Loucy (cell line): ENCODE results near the gene CHN2.

ENCODE experiments used
- H2AFZ ChIP-seq: fragments of 200-600 bp; sonication (generic); 2 replicates; pipeline ENCODE4 v1.6.0; 2016; ENCODE audit warnings: antibody characterized with exemption, mild to moderate bottlenecking, low read length, moderate library complexity
- H3F3A ChIP-seq: fragments of 200-600 bp; 2 replicates; pipeline ENCODE4 v1.6.0; 2016; ENCODE audit warnings: antibody characterized with exemption, low read depth, mild to moderate bottlenecking
- H3K27me3 ChIP-seq: fragments of 200-600 bp; sonication (generic); 2 replicates; pipeline ENCODE4 v1.6.1; 2014; ENCODE audit warnings: low read length, mild to moderate bottlenecking; ENCODE audit not compliant: insufficient read depth, poor library complexity, severe bottlenecking
- H3K36me3 ChIP-seq: fragments of 200-600 bp; sonication (generic); 2 replicates; pipeline ENCODE4 v1.6.1; 2016; ENCODE audit warnings: low read length; ENCODE audit not compliant: insufficient read depth
- H3K4me1 ChIP-seq: fragments of 200-600 bp; sonication (generic); 2 replicates; pipeline ENCODE4 v1.5.1; 2014; ENCODE audit warnings: low read length, mild to moderate bottlenecking; ENCODE audit not compliant: insufficient read depth, poor library complexity, severe bottlenecking
- H3K4me2 ChIP-seq: fragments of 200-600 bp; sonication (generic); 2 replicates; pipeline ENCODE4 v1.6.0; 2014; ENCODE audit warnings: antibody characterized with exemption, low read length, low read depth, mild to moderate bottlenecking; ENCODE audit not compliant: poor library complexity, severe bottlenecking
- H3K4me3 ChIP-seq: fragments of 200-600 bp; sonication (generic); 2 replicates; pipeline ENCODE4 v1.5.1; 2014; ENCODE audit warnings: low read length, mild to moderate bottlenecking, mixed read lengths; ENCODE audit not compliant: poor library complexity, severe bottlenecking
- H3K79me2 ChIP-seq: fragments of 200-600 bp; sonication (generic); 2 replicates; pipeline ENCODE4 v1.6.1; 2014; ENCODE audit warnings: low read length; ENCODE audit not compliant: insufficient read depth
- H3K9ac ChIP-seq: fragments of 200-600 bp; sonication (generic); 2 replicates; pipeline ENCODE4 v1.6.0; 2014; ENCODE audit warnings: mild to moderate bottlenecking, low read depth, low read length, moderate library complexity; ENCODE audit not compliant: poor library complexity, severe bottlenecking
- H3K9me2 ChIP-seq: fragments of 200-600 bp; sonication (generic); replicated peaks from 2 replicates; pipeline ENCODE4 v1.6.1; 2016; ENCODE audit warnings: low read depth, low read length, mixed read lengths
- H3K9me3 ChIP-seq: fragments of 200-600 bp; sonication (generic); 2 replicates; pipeline ENCODE4 v1.6.1; 2014; ENCODE audit warnings: mild to moderate bottlenecking, antibody characterized with exemption, low read length, low read depth; ENCODE audit not compliant: insufficient read depth
- H4K20me1 ChIP-seq: fragments of 200-600 bp; sonication (generic); 2 replicates; pipeline ENCODE4 v1.6.0; 2014; ENCODE audit warnings: antibody characterized with exemption, low read length, mild to moderate bottlenecking; ENCODE audit not compliant: insufficient read depth, poor library complexity, severe bottlenecking
- EZH2phosphoT487 ChIP-seq: fragments of 200-600 bp; IDR thresholded peaks from 2 replicates; pipeline ENCODE4 v1.6.1; 2018; ENCODE audit warnings: antibody characterized with exemption, mild to moderate bottlenecking, moderate library complexity, borderline replicate concordance
- TF ChIP-seq, protein P1 (sequence below): fragments of 200-600 bp; sonication (generic); conservative IDR thresholded peaks from 2 replicates; pipeline ENCODE4 v1.5.1; 2014; ENCODE audit warnings: mild to moderate bottlenecking, antibody characterized with exemption, low read length

Gene CHN2

DNA sequence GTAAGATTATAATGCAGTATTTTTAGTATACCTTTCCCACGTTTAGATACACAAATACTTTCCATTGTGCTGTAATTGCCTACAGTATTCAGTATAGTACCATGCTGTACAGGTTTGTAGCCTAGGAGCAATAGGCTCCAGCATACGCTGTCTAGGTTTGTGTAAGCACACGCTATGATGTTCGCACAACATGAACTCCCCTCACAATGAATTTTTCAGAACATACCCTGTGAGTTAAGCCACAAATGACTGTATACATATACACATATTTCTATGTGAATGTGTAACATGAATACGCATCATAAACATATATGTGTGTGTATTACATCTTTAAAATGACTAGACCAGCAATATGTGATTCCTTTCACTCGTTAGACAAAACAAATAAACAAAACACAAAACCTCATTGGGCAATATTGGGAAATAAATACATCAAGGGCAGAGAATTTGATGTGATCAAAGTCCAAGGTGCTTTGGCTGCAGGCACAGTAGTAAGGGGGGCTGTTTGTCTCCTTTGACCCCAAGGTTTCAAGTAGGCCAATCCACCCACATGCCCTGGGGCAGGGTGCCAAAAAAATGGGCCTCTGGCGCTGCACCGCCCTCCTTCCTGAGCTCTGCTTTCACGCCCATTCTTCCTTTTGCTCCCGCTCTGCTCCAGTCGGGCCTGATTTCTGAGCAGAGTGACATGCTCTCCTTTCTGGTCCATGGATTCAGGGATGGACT, 33.9 kb downstream of the CHN2 start:
- no peak overlapping the region for H3K9ac ChIP-seq
- no peaks in the 10 kb centered on the region for H3K9me2 ChIP-seq
- no peaks in the 10 kb centered on the region for H3K9me3 ChIP-seq
- peaks cover 14% of the 10 kb centered on the region for H3K4me1 ChIP-seq
- no peak overlapping the region for H3K4me2 ChIP-seq
- H3F3A ChIP-seq: no peaks in the 10 kb centered on the region
- no peaks in the 10 kb centered on the region for H3K36me3 ChIP-seq
- no peaks in the 10 kb centered on the region for H3K79me2 ChIP-seq
- no peaks in the 10 kb centered on the region for H3K27me3 ChIP-seq
- no peak for TF ChIP-seq EZH2phosphoT487
- TF ChIP-seq, protein P1, sequence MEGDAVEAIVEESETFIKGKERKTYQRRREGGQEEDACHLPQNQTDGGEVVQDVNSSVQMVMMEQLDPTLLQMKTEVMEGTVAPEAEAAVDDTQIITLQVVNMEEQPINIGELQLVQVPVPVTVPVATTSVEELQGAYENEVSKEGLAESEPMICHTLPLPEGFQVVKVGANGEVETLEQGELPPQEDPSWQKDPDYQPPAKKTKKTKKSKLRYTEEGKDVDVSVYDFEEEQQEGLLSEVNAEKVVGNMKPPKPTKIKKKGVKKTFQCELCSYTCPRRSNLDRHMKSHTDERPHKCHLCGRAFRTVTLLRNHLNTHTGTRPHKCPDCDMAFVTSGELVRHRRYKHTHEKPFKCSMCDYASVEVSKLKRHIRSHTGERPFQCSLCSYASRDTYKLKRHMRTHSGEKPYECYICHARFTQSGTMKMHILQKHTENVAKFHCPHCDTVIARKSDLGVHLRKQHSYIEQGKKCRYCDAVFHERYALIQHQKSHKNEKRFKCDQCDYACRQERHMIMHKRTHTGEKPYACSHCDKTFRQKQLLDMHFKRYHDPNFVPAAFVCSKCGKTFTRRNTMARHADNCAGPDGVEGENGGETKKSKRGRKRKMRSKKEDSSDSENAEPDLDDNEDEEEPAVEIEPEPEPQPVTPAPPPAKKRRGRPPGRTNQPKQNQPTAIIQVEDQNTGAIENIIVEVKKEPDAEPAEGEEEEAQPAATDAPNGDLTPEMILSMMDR: no peak
- H4K20me1 ChIP-seq: no peaks in the 10 kb centered on the region
- H2AFZ ChIP-seq: no peak overlapping the region
- no peak overlapping the region for H3K4me3 ChIP-seq

DNA sequence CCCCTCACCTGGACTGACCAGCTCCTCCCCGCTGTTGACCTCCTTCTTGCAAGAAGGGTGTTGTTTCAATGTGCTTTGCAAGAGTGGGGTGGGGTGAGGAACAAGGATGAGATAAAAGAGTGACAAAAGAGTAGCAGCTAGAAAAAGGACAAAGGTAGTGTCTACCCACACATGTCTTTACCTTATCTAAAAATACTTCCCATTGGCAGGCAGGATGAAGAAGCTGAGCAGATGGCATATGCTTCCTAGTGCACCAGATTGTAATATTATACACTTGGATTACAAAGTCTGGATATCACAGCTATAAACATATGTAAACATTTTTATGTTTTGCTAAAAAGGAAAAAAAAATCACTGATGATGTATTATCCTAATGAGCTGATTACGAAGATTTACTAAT, 34.5 kb downstream of the CHN2 start:
- Histone ChIP-seq H3K36me3 (no peaks in the 10 kb centered on the region), H3K9me2 (no peaks in the 10 kb centered on the region), H3K79me2 (0 out of 2 replicates have a peak, but pooled peaks cover 1% of the 10 kb centered on the region), H3K4me1 (peaks cover 17% of the 10 kb centered on the region), H3F3A (no peaks in the 10 kb centered on the region), H3K27me3 (no peaks in the 10 kb centered on the region), H3K9me3 (no peaks in the 10 kb centered on the region), H4K20me1 (no peaks in the 10 kb centered on the region), H2AFZ (no peak overlapping the region), H3K4me3 (no peak overlapping the region), H3K9ac (no peak overlapping the region), H3K4me2 (no peak overlapping the region)
- TF ChIP-seq, protein P1: no peak
- no peak for TF ChIP-seq EZH2phosphoT487

DNA sequence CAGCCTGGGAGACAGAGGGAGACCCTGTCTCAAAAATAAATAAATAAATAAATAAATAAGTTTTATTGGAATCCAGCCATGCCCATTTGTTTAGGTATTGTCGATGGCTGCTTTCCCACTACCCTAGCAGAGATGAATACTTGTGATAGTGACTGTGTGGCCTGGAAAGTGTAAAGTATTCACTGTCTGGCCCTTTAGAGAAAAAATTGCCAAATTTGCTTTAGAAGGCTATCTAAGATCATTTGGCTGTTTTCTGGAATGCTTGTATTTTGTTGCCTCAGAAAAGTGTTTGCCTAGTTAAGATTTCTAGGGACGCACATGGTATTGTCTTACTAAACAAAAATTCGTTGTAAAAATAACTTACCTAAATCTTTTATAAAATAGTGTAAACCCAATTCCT, 35.4 kb downstream of the CHN2 start:
- no peaks in the 10 kb centered on the region for H3F3A ChIP-seq
- no peak overlapping the region for H3K9ac ChIP-seq
- H2AFZ ChIP-seq: no peak overlapping the region
- no peaks in the 10 kb centered on the region for H4K20me1 ChIP-seq
- no peaks in the 10 kb centered on the region for H3K9me2 ChIP-seq
- H3K27me3 ChIP-seq: no peaks in the 10 kb centered on the region
- 0 out of 2 replicates have a peak, but pooled peaks cover 4% of the 10 kb centered on the region for H3K79me2 ChIP-seq
- H3K9me3 ChIP-seq: no peaks in the 10 kb centered on the region
- peaks cover 26% of the 10 kb centered on the region for H3K4me1 ChIP-seq
- H3K4me3 ChIP-seq: no peak overlapping the region
- H3K36me3 ChIP-seq: no peaks in the 10 kb centered on the region
- H3K4me2 ChIP-seq: no peak overlapping the region
- TF ChIP-seq, protein P1: no peak
- TF ChIP-seq EZH2phosphoT487: no peak
